ENCODE results near the gene ART5.
"Not testable (repeated sequence)": the region's sequence is repeated elsewhere in the genome, so short reads cannot be mapped to it uniquely, and the experiment has no call there.

GRCh38 chr11:3648843-3649242, 7.1 kb upstream of the ART5 start:
- not testable (repeated sequence) for TF ChIP-seq CTCF (IDR thresholded peaks at IDR 0.05; ENCODE audit: low read depth, low read length); MYC (IDR thresholded peaks at IDR 0.05; ENCODE audit: low read depth, low read length); POLR2A (IDR thresholded peaks at IDR 0.05; ENCODE audit: extremely low read depth, insufficient read length); MAX (IDR thresholded peaks at IDR 0.05; ENCODE audit: low read depth, low read length)

Data from NB4 (cell line).